Esophagus muscularis mucosa (tissue), 3 donors: ENCODE measurements around the gene SLC9C1.

Experiments
- CTCF ChIP-seq, 3 experiments: fragments of 200-600 bp in 2 of 3; fragments of 450-650 bp in 1 of 3; sonication (generic) in 2 of 3; IDR thresholded peaks; one replicate each; pipeline ENCODE4 v1.5.1; 2017 to 2019; ENCODE audit warnings: antibody characterized with exemption in 3 of 3, mild to moderate bottlenecking in 2 of 3, moderate library complexity in 1 of 3
- POLR2A ChIP-seq: fragments of 450-650 bp; IDR thresholded peaks from one replicate; pipeline ENCODE4 v1.6.1; 2017; ENCODE audit warnings: antibody characterized with exemption, moderate library complexity, mild to moderate bottlenecking, low read depth
- POLR2AphosphoS5 ChIP-seq, 2 donors: sonication (generic); formaldehyde crosslinking; IDR thresholded peaks; one replicate each; pipeline ENCODE4 v1.6.1; 2017; ENCODE audit warnings: antibody characterized with exemption in 2 of 2

GRCh38 chr3:112170046-112170445 is 124.0 kb downstream of the SLC9C1 start:
- TF ChIP-seq CTCF (IDR thresholded peaks at IDR 0.05) (no peak), POLR2AphosphoS5 (IDR thresholded peaks at IDR 0.05) (no peak), POLR2A (no peak)
